CD4-positive, alpha-beta T cell (primary cell): ENCODE results near the gene FBXL20. TPM values are rescaled to one million over a fixed set of nuclear protein-coding genes. Genes with fewer than 3 reads are reported as not detected.
"Not testable (repeated sequence)": the region's sequence is repeated elsewhere in the genome, so short reads cannot be mapped to it uniquely, and the experiment has no call there.

ENCODE experiments used
- ATAC-seq: fragments of 200-7000 bp; cut with Tn5 transposase; one replicate; pipeline ENCODE4 v1.10.0; 2022; ENCODE audit warnings: mild to moderate bottlenecking; ENCODE audit not compliant: poor library complexity
- CTCF ChIA-PET: fragments of 350-600 bp; sonication (Branson Sonifier 250); formaldehyde crosslinking; loops from one replicate; lab custom pipeline; 2021; ENCODE audit warnings: antibody characterized with exemption, inconsistent platforms; lab: Charles Lee
- POLR2A ChIA-PET: fragments of 350-600 bp; sonication (Branson Sonifier 250); formaldehyde crosslinking; loops from one replicate; lab custom pipeline; 2021; ENCODE audit warnings: antibody characterized with exemption, inconsistent platforms; lab: Charles Lee
- DNase-seq, 14 experiments: peaks; one replicate each; pipeline ENCODE4 v3.0.0-alpha.2; 2013 to 2020; ENCODE audit warnings: mixed read lengths in 2 of 14
- H3K27ac ChIP-seq, 2 donors: one replicate each; pipeline versions ENCODE4 v1.5.1 to v1.7.0; 2013; ENCODE audit warnings: low read length in 2 of 2, low read depth in 1 of 2, mild to moderate bottlenecking in 1 of 2
- H3K27me3 ChIP-seq, 2 experiments: 1 replicate in 1 of 2; 2 replicates in 1 of 2; pipeline versions ENCODE4 v1.6.1 to v1.7.0; 2013; ENCODE audit warnings: low read length in 2 of 2, control low read depth in 1 of 2, mild to moderate bottlenecking in 1 of 2, moderate library complexity in 1 of 2; ENCODE audit not compliant: insufficient read depth in 2 of 2, control insufficient read depth in 1 of 2
- H3K36me3 ChIP-seq: one replicate; pipeline ENCODE4 v1.6.1; 2013; ENCODE audit warnings: low read length, control low read depth; ENCODE audit not compliant: insufficient read depth
- H3K4me1 ChIP-seq: one replicate; pipeline ENCODE4 v1.6.1; 2013; ENCODE audit warnings: low read length, control low read depth; ENCODE audit not compliant: insufficient read depth
- H3K4me3 ChIP-seq: one replicate; pipeline ENCODE4 v1.5.1; 2013; ENCODE audit warnings: mild to moderate bottlenecking, low read length, moderate library complexity
- H3K9me3 ChIP-seq, 2 experiments: 1 replicate in 1 of 2; 2 replicates in 1 of 2; pipeline versions ENCODE4 v1.6.1 to v1.7.0; 2013; ENCODE audit warnings: low read length in 2 of 2, mild to moderate bottlenecking in 2 of 2, control low read depth in 1 of 2, moderate library complexity in 1 of 2; ENCODE audit not compliant: control insufficient read depth in 1 of 2, insufficient read depth in 1 of 2
- H3K27ac Mint-ChIP-seq: one replicate; pipeline ENCODE4 v1.8.0; 2020; ENCODE audit warnings: mixed read lengths
- H3K27me3 Mint-ChIP-seq: one replicate; pipeline ENCODE4 v1.8.0; 2021; ENCODE audit warnings: mixed read lengths
- H3K36me3 Mint-ChIP-seq: one replicate; pipeline ENCODE4 v1.8.0; 2021; ENCODE audit warnings: low read depth, mixed read lengths
- H3K4me1 Mint-ChIP-seq: one replicate; pipeline ENCODE4 v1.8.0; 2021; ENCODE audit warnings: low read depth, mixed read lengths
- H3K4me3 Mint-ChIP-seq: one replicate; pipeline ENCODE4 v1.8.0; 2020; ENCODE audit warnings: mild to moderate bottlenecking, mixed read lengths
- H3K9me3 Mint-ChIP-seq: one replicate; pipeline ENCODE4 v1.8.0; 2020; ENCODE audit warnings: mixed read lengths
- intact Hi-C, 2 experiments: fragments of 100-400 bp; cut with DNase I in 1 of 2; cut with micrococcal nuclease in 1 of 2; formaldehyde crosslinking; loops; one replicate each; pipeline versions ENCODE4 v1.15.1 to v1.9.0; 2023 to 2025; cut with DNase I, micrococcal nuclease
- total RNA-seq, 174 experiments: library from RNA in 2 of 174; stranded (reverse) in 2 of 174; gene quantifications; one replicate each; pipeline ENCODE4 v1.2.3 and lab custom pipeline; 2021 to 2026
- TF ChIP-seq, protein P1 (sequence below): fragments of 200-600 bp; IDR thresholded peaks from one replicate; pipeline ENCODE4 v1.8.0; 2022; ENCODE audit warnings: antibody characterized with exemption, mild to moderate bottlenecking

The FBXL20 gene
- total RNA-seq, 2 experiments from 2014 or later = 16.7 to 17.1 TPM

DNA sequence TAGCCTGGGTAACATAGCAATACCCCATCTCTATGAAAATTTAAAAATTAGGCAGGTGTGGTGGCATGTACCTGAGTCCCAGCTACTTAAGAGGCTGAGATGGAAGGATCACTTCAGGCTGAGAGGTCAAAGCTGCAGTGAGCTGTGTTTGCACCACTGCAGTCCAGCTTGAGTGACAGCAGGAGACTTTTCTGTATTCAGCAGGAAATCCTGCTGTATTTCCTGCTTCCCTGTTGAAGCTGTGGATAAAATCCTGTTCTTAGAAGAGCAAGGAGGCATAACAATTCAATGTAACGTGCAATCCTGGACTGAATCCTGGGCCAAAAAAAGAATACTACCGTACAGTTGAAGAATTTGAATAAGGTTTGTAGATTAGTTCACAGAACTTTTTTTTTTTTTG lies 62.2 kb downstream of the FBXL20 start:
- Mint-ChIP-seq H3K27me3 (no peaks in the 10 kb centered on the region), H3K9me3 (no peaks in the 10 kb centered on the region), H3K27ac (no peak overlapping the region), H3K36me3 (peaks cover 57% of the 10 kb centered on the region), H3K4me1 (no peaks in the 10 kb centered on the region), H3K4me3 (no peak overlapping the region)
- intact Hi-C loops = no loop called here
- ATAC-seq (no peak), DNase-seq (no peak)
- POLR2A ChIA-PET = no interaction called here
- CTCF ChIA-PET = interaction anchor here (0.8 kb wide), 1 partner anchor 95 kb away, joined by 4 read pairs; no protein-coding TSS in a partner anchor
- H3K36me3 ChIP-seq = peaks cover 22% of the 10 kb centered on the region
- H3K9me3 ChIP-seq = no peaks in the 10 kb centered on the region
- no peaks in the 10 kb centered on the region for H3K4me1 ChIP-seq
- no peak overlapping the region for H3K27ac ChIP-seq
- TF ChIP-seq, protein P1, sequence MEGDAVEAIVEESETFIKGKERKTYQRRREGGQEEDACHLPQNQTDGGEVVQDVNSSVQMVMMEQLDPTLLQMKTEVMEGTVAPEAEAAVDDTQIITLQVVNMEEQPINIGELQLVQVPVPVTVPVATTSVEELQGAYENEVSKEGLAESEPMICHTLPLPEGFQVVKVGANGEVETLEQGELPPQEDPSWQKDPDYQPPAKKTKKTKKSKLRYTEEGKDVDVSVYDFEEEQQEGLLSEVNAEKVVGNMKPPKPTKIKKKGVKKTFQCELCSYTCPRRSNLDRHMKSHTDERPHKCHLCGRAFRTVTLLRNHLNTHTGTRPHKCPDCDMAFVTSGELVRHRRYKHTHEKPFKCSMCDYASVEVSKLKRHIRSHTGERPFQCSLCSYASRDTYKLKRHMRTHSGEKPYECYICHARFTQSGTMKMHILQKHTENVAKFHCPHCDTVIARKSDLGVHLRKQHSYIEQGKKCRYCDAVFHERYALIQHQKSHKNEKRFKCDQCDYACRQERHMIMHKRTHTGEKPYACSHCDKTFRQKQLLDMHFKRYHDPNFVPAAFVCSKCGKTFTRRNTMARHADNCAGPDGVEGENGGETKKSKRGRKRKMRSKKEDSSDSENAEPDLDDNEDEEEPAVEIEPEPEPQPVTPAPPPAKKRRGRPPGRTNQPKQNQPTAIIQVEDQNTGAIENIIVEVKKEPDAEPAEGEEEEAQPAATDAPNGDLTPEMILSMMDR = no peak
- no peaks in the 10 kb centered on the region for H3K27me3 ChIP-seq
- no peak overlapping the region for H3K4me3 ChIP-seq

DNA sequence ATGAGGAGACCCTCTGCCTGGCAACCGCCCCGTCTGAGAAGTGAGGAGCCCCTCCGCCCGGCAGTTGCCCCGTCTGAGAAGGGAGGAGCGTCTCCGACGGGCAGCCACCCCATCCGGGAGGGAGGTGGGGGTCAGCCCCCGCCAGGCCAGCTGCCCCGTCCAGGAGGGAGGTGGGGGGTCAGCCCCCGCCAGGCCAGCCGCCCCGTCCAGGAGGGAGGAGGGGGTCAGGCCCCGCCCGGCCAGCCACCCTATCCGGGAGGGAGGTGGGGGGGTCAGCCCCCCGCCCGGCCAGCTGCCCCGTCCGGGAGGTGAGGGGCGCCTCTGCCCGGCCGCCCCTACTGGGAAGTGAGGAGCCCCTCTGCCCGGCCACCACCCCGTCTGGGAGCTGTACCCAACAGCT lies 63.8 kb downstream of the FBXL20 start:
- H3K27me3 Mint-ChIP-seq, DNase-seq, H3K4me3 ChIP-seq, H3K4me3 Mint-ChIP-seq, H3K27me3 ChIP-seq, ATAC-seq, H3K9me3 ChIP-seq, H3K4me1 Mint-ChIP-seq, H3K27ac ChIP-seq, H3K27ac Mint-ChIP-seq, H3K9me3 Mint-ChIP-seq, CTCF ChIA-PET, intact Hi-C loops, POLR2A ChIA-PET, H3K4me1 ChIP-seq: not testable (repeated sequence)
- peaks cover 22% of the 10 kb centered on the region for H3K36me3 ChIP-seq
- peaks cover 48% of the 10 kb centered on the region for H3K36me3 Mint-ChIP-seq

DNA sequence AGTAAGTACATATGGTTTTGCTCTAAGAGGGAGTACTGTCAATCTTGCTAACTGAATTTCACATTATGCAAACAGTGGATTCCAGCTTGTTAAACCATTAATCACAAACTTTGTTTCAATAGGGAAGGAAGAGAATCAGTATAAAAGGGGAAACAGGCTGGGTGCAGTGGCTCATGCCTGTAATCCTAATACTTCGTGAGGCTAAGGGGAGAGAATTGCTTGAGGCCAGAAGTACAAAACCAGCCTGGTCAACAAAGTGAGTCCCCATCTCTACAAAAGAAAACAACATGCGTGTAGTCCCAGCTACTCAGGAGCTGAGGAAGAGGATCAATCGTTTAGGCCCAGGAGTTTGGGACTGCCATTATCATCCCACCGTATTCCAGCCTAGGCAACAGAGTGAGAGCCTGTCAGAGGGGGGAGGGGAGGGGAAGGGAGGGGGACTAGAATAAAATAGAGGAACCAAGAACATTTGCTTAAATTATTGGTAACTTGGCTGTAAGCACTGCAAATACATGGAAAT lies 65.7 kb downstream of the FBXL20 start:
- Histone ChIP-seq H3K4me3 (no peak overlapping the region), H3K4me1 (no peaks in the 10 kb centered on the region), H3K36me3 (peaks cover 10% of the 10 kb centered on the region), H3K27ac (no peak overlapping the region), H3K9me3 (no peaks in the 10 kb centered on the region), H3K27me3 (no peaks in the 10 kb centered on the region)
- no peak overlapping the region for H3K27ac Mint-ChIP-seq
- no peaks in the 10 kb centered on the region for H3K4me1 Mint-ChIP-seq
- H3K4me3 Mint-ChIP-seq = no peak overlapping the region
- ChIA-PET CTCF (interaction anchor here (1.1 kb wide), 1 partner anchor 181 kb away, joined by 3 read pairs; no protein-coding TSS in a partner anchor), POLR2A (no interaction called here)
- TF ChIP-seq, protein P1 = no peak
- ATAC-seq = no peak
- DNase-seq = peak in 3 of 14 experiments; percentile 5 to 37 (median 26)
- peaks cover 38% of the 10 kb centered on the region for H3K36me3 Mint-ChIP-seq
- H3K27me3 Mint-ChIP-seq = no peaks in the 10 kb centered on the region
- intact Hi-C loops = no loop called here
- H3K9me3 Mint-ChIP-seq = no peaks in the 10 kb centered on the region

DNA sequence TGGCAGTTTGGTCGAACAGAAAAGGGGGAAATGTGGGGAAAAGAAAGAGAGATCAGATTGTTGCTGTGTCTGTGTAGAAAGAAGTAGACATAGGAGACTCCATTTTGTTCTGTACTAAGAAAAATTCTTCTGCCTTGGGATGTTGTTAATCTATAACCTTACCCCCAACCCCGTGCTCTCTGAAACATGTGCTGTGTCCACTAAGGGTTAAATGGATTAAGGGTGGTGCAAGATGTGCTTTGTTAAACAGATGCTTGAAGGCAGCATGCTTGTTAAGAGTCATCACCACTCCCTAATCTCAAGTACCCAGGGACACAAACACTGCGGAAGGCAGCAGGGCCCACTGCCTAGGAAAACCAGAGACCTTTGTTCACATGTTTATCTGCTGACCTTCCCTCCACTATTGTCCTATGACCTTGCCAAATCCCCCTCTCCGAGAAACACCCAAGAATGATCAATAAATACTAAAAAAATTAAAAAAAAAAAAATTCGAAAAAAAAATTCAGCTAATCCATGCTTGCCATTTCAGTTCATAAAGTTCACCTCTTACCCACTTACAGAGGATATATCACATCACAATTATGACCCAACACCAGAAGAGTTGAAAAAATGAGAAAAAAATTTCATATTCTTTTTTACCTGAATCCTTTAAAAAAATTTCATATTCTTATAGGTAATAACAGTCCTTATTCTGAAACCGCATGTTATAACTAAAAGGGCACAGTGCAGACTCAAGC lies 67.2 kb downstream of the FBXL20 start:
- H3K36me3 ChIP-seq, H3K4me1 ChIP-seq, intact Hi-C loops, ATAC-seq, POLR2A ChIA-PET, H3K27me3 ChIP-seq, H3K9me3 ChIP-seq, H3K4me3 Mint-ChIP-seq, H3K27me3 Mint-ChIP-seq, DNase-seq, H3K27ac Mint-ChIP-seq, H3K27ac ChIP-seq, CTCF ChIA-PET, H3K4me1 Mint-ChIP-seq, H3K4me3 ChIP-seq, H3K9me3 Mint-ChIP-seq: not testable (repeated sequence)
- H3K36me3 Mint-ChIP-seq = peaks cover 29% of the 10 kb centered on the region
